AG04450 (cell line): ENCODE results near the gene DNAJA4. TPM values are rescaled to one million over a fixed set of nuclear protein-coding genes. Genes with fewer than 3 reads are reported as not detected.

ENCODE experiments used
- CTCF ChIA-PET: fragments of 300-600, 350-600 bp; formaldehyde crosslinking; extraction: SDS; loops from one replicate; lab custom pipeline; 2022; ENCODE audit warnings: antibody characterized with exemption, inconsistent platforms; lab: Charles Lee
- POLR2A ChIA-PET: fragments of 350-600 bp; formaldehyde crosslinking; extraction: SDS; loops from one replicate; lab custom pipeline; 2021; ENCODE audit warnings: antibody characterized with exemption, inconsistent platforms; lab: Yijun Ruan, JAX
- DNase-seq: peaks from one replicate; pipeline ENCODE4 v3.0.0-alpha.2; 2011; ENCODE audit warnings: low read depth, low spot score
- H3K27ac ChIP-seq: one replicate; pipeline ENCODE4 v1.5.1; 2012; ENCODE audit warnings: low read depth, low read length, control low read depth
- H3K27me3 ChIP-seq: one replicate; pipeline ENCODE4 v1.6.0; 2012; ENCODE audit warnings: low read length; ENCODE audit not compliant: control insufficient read depth, insufficient read depth
- H3K4me3 ChIP-seq: 2 replicates; pipeline ENCODE4 v1.5.1; 2011; ENCODE audit warnings: mild to moderate bottlenecking, low read depth, low read length, control low read depth
- H3K9me3 ChIP-seq: 2 replicates; pipeline ENCODE4 v1.5.1; 2012; ENCODE audit warnings: low read length; ENCODE audit not compliant: control insufficient read depth, insufficient read depth
- CTCF ChIP-seq: IDR thresholded peaks from 2 replicates; pipeline ENCODE4 v1.5.1; 2011; ENCODE audit warnings: low read depth, low read length, control low read depth, inconsistent platforms
- polyA plus RNA-seq: library from polyadenylated mRNA; depleted of rRNA; stranded (reverse); fragments of >200 nt; gene quantifications from 2 replicates; pipeline ENCODE4 v1.2.3, GENCODE V29; 2011

DNAJA4 gene
- polyA plus RNA-seq, 1 experiment, result 2.5 TPM

GRCh38 chr15:78282324-78282723 is 18.0 kb downstream of the DNAJA4 start:
- H3K9me3 ChIP-seq, result no peaks in the 10 kb centered on the region
- ChIA-PET POLR2A (interaction anchor here (0.6 to 2.1 kb wide), 2 partner anchors 17 to 23 kb away, joined by 3 to 6 read pairs; partner anchors contain the start of gene SKIC8), CTCF (interaction anchor here (0.6 to 2.1 kb wide), 8 partner anchors 12 to 200 kb away, joined by 3 to 8 read pairs (median 4); no protein-coding TSS in a partner anchor)
- TF ChIP-seq CTCF, result no peak
- no peak for DNase-seq
- no peak overlapping the region for H3K27ac ChIP-seq
- H3K27me3 ChIP-seq, result no peaks in the 10 kb centered on the region
- H3K4me3 ChIP-seq, result no peak overlapping the region

- DNase-seq, result no peak
- Histone ChIP-seq H3K27ac (no peak overlapping the region), H3K27me3 (no peaks in the 10 kb centered on the region), H3K4me3 (no peak overlapping the region), H3K9me3 (no peaks in the 10 kb centered on the region)
- CTCF ChIA-PET, result interaction anchor here (0.5 kb wide), 1 partner anchor 173 kb away, joined by 3 read pairs; no protein-coding TSS in a partner anchor
- no peak for TF ChIP-seq CTCF
- POLR2A ChIA-PET, result no interaction called here
These were observed 20.4 kb downstream of the DNAJA4 start for GRCh38 chr15:78284758-78285157.

GRCh38 chr15:78290222-78290621 is 25.9 kb downstream of the DNAJA4 start:
- POLR2A ChIA-PET, result no interaction called here
- DNase-seq, result no peak
- Histone ChIP-seq H3K27me3 (no peaks in the 10 kb centered on the region), H3K9me3 (no peaks in the 10 kb centered on the region), H3K4me3 (no peak overlapping the region), H3K27ac (no peak overlapping the region)
- TF ChIP-seq CTCF, result no peak
- CTCF ChIA-PET, result no interaction called here

GRCh38 chr15:78291052-78291451 is 26.7 kb downstream of the DNAJA4 start:
- TF ChIP-seq CTCF, result no peak
- H3K4me3 ChIP-seq, result no peak overlapping the region
- ChIA-PET CTCF (interaction anchor here (0.6 to 1.0 kb wide), 3 partner anchors 9 to 190 kb away, joined by 3 read pairs; partner anchors contain the start of gene SKIC8), POLR2A (no interaction called here)
- no peak overlapping the region for H3K27ac ChIP-seq
- DNase-seq, result no peak
- no peaks in the 10 kb centered on the region for H3K27me3 ChIP-seq
- no peaks in the 10 kb centered on the region for H3K9me3 ChIP-seq

- no peak overlapping the region for H3K4me3 ChIP-seq
- DNase-seq, result no peak
- ChIA-PET POLR2A (no interaction called here), CTCF (interaction anchor here (1.0 kb wide), 1 partner anchor 8 kb away, joined by 3 read pairs; the partner anchor contains the start of gene SKIC8)
- no peaks in the 10 kb centered on the region for H3K27me3 ChIP-seq
- TF ChIP-seq CTCF, result no peak
- no peak overlapping the region for H3K27ac ChIP-seq
- no peaks in the 10 kb centered on the region for H3K9me3 ChIP-seq
These were observed 27.3 kb downstream of the DNAJA4 start for GRCh38 chr15:78291698-78292097.
